Measurements from ENCODE around the gene NFILZ.

DNA sequence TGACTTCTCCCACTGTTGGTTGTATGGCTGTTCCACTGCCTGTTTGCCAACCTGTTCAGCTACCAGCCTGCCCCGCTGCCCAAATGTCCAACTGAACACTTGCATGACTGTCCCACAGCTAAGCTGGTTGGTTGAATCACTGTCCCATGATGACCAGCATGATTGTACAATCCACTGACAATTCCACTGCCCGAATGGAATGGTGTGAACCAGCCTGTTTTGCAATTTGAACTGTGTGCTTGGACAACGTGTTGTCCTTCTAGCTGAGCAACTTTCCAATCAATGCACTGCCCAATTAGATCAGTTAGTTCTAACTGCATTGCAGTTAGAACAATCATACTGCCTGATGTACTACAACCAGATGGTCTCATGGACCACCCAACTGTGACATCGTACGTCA is 28.6 kb upstream of the NFILZ start:
- no peak for TF ChIP-seq CTCF (conservative IDR thresholded peaks at IDR 0.05)
- TF ChIP-seq EZH2 (IDR thresholded peaks at IDR 0.05; ENCODE audit: low read depth) = no peak
